ENCODE results near the gene TMEM156.

The TMEM156 gene

DNA sequence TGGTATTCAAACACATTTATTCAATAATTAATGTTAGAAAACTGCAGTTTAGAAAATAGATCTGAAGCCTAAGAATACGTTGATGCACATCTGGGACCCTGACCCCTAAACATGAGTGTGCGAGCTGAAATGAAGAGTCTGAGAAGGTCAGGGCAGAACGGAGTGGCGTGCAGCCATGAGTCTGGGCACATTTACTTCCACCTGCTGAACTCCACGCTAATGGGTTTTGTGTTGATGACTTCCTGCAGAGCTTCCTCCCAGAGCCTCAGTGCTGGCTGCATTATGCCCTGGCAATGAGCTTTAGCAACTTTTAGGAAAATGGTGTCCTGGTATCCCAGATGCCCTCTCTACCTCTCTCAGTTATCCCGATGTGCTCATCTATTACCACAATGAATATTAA, 111.5 kb downstream of the TMEM156 start:
- Histone ChIP-seq H3K27me3 (replicated peaks; ENCODE audit: control insufficient read depth, insufficient read depth, low read length, poor library complexity, severe bottlenecking) (no peaks in the 10 kb centered on the region), H3K9me3 (ENCODE audit: control insufficient read depth, low read length) (no peaks in the 10 kb centered on the region), H3K36me3 (ENCODE audit: control insufficient read depth, insufficient read depth, low read length) (no peaks in the 10 kb centered on the region), H3K4me1 (ENCODE audit: control insufficient read depth, insufficient read depth, low read length, poor library complexity, severe bottlenecking) (no peaks in the 10 kb centered on the region), H3K27ac (ENCODE audit: insufficient read depth, low read length, poor library complexity, severe bottlenecking) (no peak overlapping the region), H3K4me3 (ENCODE audit: insufficient read depth, low read depth, low read length, poor library complexity, severe bottlenecking) (no peak overlapping the region)
- no peak for DNase-seq

DNA sequence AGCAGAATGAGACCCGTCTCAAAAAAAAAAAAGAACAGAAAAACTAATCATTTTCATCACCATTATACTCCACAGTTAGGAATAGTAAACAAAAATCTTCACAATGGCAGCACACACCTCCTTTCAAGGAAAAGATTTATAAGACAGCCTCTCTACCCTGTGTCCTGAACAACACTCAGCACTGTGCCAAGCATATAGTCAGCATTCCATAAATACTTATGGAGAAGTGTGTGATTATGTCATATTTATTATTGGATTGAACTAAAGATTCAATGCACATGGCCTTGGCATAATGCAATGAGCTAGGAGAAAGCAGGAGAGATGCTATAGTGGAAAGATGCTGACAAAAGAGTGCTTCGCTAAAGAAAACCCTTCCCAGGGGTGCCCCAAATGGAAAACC, 112.0 kb downstream of the TMEM156 start:
- no peaks in the 10 kb centered on the region for H3K27me3 ChIP-seq (replicated peaks; ENCODE audit: control insufficient read depth, insufficient read depth, low read length, poor library complexity, severe bottlenecking)
- H3K4me1 ChIP-seq (ENCODE audit: control insufficient read depth, insufficient read depth, low read length, poor library complexity, severe bottlenecking), result no peaks in the 10 kb centered on the region
- no peaks in the 10 kb centered on the region for H3K9me3 ChIP-seq (ENCODE audit: control insufficient read depth, low read length)
- H3K4me3 ChIP-seq (ENCODE audit: insufficient read depth, low read depth, low read length, poor library complexity, severe bottlenecking), result no peak overlapping the region
- H3K27ac ChIP-seq (ENCODE audit: insufficient read depth, low read length, poor library complexity, severe bottlenecking), result no peak overlapping the region
- DNase-seq, result no peak
- no peaks in the 10 kb centered on the region for H3K36me3 ChIP-seq (ENCODE audit: control insufficient read depth, insufficient read depth, low read length)

DNA sequence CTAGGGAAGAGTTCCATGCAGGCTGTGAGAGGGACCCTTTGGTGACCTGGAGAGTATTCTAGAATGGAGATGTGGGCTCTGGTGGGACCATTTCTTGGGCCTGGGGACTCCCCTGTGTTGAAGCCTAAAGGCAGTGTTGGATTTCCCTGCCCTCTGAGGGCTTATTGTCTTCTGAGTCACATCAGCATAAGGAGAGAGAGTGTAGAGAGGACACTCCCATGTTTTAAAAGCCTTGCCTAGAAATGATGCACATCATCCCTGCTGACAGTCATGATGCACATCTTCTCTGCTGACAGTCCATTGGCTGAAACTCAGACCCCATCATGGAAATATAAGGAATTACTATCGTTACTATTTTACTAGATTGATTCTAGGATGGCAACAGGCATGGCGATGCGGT, 112.7 kb downstream of the TMEM156 start:
- Histone ChIP-seq H3K4me1 (ENCODE audit: control insufficient read depth, insufficient read depth, low read length, poor library complexity, severe bottlenecking) (no peaks in the 10 kb centered on the region), H3K9me3 (ENCODE audit: control insufficient read depth, low read length) (no peaks in the 10 kb centered on the region), H3K27ac (ENCODE audit: insufficient read depth, low read length, poor library complexity, severe bottlenecking) (no peak overlapping the region), H3K27me3 (replicated peaks; ENCODE audit: control insufficient read depth, insufficient read depth, low read length, poor library complexity, severe bottlenecking) (no peaks in the 10 kb centered on the region), H3K36me3 (ENCODE audit: control insufficient read depth, insufficient read depth, low read length) (no peaks in the 10 kb centered on the region), H3K4me3 (ENCODE audit: insufficient read depth, low read depth, low read length, poor library complexity, severe bottlenecking) (no peak overlapping the region)
- no peak for DNase-seq

DNA sequence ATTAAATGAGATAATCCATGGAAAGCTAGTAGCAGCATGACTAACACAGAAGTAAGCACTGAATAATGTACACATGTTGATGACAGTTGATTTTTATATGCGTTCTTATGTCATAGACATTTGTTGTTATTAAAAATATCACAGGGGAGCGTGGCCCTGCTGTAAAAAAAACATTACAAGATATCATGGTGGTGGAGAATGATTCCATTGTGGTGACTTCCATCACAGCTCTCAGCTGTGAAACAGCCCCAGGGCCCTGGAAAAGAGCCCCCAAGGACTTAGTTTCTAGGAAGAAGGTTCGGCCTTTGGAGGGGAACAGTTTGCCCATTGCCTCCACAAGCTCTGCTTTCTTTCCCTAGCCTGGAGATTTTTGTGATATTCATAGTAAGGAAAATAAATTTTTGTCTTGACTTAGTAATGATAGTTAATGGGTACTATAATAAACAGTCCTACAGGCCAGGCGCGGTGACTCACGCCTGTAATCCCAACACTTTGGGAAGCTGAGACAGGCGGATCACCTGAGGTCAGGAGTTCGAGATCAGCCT, 114.7 kb downstream of the TMEM156 start:
- no peak for DNase-seq

More for the DNA sequence above, 114.7 kb downstream of the TMEM156 start:
- Histone ChIP-seq H3K36me3 (ENCODE audit: control insufficient read depth, insufficient read depth, low read length) (no peaks in the 10 kb centered on the region), H3K4me3 (ENCODE audit: insufficient read depth, low read depth, low read length, poor library complexity, severe bottlenecking) (no peak overlapping the region), H3K9me3 (ENCODE audit: control insufficient read depth, low read length) (no peaks in the 10 kb centered on the region), H3K27me3 (replicated peaks; ENCODE audit: control insufficient read depth, insufficient read depth, low read length, poor library complexity, severe bottlenecking) (no peaks in the 10 kb centered on the region), H3K4me1 (ENCODE audit: control insufficient read depth, insufficient read depth, low read length, poor library complexity, severe bottlenecking) (no peaks in the 10 kb centered on the region), H3K27ac (ENCODE audit: insufficient read depth, low read length, poor library complexity, severe bottlenecking) (no peak overlapping the region)
